Hepatocyte (in vitro differentiated cells): ENCODE measurements around the gene CCL27.

Experiments used
- EZH2 ChIP-seq: fragments of 200-600 bp; sonication (generic); IDR thresholded peaks from 2 replicates; pipeline ENCODE4 v1.6.1; 2016; ENCODE audit warnings: antibody characterized with exemption, mild to moderate bottlenecking, borderline replicate concordance
- TF ChIP-seq, protein P1 (sequence below): fragments of 200-600 bp; sonication (generic); IDR thresholded peaks from 2 replicates; pipeline ENCODE4 v1.5.1; 2016; ENCODE audit warnings: antibody characterized with exemption, mild to moderate bottlenecking; ENCODE audit not compliant: poor library complexity

DNA sequence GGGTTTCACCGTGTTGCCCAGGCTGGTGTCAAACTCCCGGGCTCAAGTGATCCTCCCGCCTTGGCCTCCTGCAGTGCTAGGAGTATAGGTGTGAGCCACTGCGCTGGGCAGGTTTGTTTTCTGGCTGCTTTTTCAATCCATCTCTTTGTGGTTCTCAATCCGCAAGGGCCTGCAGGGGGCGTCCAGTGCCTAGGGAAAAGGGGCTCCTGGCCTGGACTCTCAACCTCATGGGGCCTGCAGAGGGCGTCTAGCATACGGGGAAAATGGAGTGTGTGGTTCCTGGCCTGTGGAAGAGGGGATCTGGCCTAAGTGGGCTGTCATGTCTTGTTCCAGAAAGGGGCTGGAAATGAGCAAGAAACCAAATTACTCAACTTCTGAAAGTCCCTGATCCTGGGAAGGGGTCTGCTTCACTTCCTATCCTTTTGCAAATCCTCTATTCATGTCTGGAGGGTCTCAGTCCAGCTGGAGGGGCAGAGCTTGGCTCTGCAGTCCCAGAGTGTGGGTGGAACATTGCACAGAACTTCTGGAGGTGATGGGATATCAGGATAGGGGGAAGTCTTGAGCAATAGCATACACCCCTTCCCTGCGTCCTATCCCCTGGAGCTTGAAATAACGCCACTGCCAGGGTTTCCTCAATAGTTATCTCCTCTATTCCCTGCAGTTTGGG lies 12.7 kb upstream of the CCL27 start:
- TF ChIP-seq, protein P1, sequence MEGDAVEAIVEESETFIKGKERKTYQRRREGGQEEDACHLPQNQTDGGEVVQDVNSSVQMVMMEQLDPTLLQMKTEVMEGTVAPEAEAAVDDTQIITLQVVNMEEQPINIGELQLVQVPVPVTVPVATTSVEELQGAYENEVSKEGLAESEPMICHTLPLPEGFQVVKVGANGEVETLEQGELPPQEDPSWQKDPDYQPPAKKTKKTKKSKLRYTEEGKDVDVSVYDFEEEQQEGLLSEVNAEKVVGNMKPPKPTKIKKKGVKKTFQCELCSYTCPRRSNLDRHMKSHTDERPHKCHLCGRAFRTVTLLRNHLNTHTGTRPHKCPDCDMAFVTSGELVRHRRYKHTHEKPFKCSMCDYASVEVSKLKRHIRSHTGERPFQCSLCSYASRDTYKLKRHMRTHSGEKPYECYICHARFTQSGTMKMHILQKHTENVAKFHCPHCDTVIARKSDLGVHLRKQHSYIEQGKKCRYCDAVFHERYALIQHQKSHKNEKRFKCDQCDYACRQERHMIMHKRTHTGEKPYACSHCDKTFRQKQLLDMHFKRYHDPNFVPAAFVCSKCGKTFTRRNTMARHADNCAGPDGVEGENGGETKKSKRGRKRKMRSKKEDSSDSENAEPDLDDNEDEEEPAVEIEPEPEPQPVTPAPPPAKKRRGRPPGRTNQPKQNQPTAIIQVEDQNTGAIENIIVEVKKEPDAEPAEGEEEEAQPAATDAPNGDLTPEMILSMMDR: peak; percentile 56
- no peak for TF ChIP-seq EZH2
